Activated CD8-positive, alpha-beta memory T cell treated with anti-CD3 and anti-CD28 coated beads, Interleukin-2, amount 50 U/mL, for 24 hours (primary cell): ENCODE data around the gene ZDHHC14.

Experiments used
- DNase-seq: peaks from one replicate; pipeline ENCODE4 v3.0.0-alpha.2; 2020; ENCODE audit errors: extremely low read depth

The ZDHHC14 gene

DNA sequence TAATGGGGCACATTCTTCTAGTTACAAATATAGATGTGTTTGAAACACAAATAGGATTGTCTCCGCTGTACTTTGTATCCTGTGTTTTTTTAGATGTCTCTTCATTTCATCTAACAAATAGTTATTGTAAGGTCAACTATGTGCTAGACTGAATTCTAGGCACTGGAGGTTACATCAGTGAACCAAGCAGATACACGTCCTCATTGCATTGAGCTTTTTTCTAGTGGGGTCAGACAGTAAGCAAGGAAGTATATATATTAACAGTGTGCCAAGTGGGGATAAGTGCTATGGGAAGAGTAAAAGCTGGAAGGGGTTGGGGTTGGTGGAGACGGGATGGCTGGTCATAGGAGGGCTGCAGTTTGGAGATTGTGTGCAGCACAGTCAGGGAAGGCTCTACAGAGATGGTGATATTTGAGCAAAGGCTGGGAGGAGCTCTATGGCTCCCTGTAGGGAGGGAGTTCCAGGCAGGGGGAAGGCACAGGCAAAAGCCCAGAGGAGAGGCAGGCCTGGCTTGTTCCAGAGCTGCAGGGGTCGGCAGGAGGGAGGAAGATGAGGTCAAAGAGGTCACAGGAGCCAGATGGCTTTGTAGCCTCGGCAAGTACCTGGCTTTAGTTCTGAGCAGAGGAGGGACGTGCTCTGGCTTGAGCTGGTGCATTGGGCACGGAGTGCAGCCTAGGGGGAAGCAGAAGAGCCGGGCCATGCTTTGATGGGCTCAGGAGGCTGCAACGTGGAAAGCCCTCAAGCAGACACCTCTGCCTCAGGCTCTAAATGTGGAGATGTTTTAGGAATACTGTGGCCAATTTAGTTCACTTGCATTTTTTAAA lies 152.3 kb downstream of the ZDHHC14 start:
- DNase-seq = no peak

DNA sequence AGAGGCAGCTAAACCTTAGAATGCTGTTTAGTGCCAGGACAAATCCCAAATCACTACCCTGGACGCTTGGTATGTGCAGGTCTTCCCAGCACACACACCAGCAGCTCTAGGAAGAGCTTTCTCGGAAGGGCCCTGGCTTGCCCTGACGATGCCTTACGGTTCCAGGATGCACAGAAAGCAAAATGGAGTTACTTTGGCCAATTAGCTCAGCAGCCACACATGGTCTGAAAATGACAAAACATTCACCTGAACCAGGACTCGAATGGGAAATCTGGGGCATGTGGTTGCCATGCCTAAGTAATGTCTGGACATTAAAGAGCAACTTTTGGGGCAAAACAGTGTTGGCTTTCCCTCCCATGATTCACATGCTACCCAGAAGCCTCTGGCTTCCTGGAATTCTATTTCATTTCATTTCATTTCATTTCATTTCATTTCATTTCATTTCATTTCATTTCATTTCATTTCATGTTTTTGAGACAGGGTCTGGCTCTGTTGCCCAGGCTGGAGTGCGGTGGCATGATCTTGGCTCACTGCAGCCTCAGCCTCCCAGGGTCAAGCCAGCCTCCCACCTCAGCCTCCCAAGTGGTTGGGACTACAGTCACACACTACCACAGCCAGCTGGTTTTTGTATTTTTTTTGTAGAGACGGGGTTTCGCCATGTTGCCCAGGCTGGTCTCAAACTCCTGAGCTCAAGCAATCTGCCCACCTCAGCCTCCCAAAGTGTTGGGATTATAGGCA lies 153.3 kb downstream of the ZDHHC14 start:
- DNase-seq = no peak

DNA sequence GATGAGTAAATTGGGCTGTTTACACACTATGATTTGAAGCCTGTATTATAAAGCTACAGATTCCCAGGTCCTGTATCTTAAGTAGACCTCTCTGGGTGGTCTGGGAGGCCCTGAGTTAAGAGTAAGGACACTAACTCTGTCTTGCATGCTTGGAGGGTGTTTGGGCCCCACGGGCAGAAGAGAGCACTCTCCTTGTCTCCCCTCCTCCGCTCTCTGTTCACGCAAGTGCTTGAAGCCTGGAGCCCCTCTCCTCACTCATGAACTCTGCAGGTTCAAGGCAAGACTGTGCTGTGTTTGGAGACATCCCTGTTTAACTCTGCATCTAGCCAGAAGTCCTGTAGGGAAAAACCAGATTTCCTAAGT lies 154.0 kb downstream of the ZDHHC14 start:
- no peak for DNase-seq

DNA sequence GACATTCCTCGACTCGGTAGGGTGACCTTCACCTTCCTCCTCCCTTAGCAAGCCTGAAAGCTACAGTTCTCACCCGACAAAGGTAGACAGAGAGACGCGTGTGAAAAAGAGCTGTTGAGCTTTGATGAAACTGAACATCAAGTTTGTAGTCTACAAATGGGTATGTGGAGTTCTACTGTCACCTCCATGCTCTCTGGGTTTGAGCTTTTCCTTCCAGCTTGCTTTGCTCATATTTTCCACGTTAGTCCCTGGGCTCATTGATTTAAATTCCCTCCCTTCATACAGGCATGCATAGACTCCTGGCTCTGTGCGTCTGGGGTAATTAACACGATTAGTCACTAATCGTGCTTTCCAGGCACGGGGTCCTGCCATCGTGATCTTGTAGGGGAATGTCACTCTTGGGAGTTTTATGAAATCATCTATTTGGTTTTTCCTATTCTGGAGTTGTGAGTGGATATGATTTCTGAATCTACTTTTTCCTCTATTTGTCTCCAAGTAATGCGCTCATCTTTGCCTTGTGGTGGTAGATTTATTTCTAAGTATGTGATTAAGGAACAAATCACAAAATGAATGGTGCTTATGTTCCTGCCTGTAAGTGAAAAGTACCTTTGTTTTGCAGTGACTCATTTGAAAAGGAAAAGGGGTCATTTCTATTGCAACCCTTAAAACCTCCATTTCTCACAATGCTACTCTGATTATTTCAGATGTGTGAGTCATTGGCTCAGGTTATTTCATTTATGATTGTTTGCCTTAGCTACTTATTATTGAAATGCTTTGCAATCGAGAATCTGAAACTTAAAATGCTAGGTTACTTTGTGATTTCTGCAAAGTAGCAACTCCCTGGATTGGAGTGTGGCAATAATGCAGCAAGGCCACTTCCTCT lies 154.6 kb downstream of the ZDHHC14 start:
- DNase-seq = no peak

DNA sequence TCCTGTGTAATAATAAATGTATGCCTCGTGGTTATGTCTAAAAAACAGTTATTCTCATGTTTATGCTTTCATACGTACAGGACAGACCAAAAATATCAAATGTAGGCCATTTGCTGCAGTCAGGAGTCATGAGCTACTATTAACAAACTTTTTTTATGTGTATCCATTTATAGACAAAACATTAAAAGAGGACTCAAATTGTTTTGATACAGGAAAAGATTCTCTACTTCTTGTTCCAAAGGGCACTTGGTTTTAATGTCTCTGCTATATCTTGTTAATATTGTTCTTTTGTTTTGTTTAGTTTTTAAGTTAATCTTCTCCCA lies 155.2 kb downstream of the ZDHHC14 start:
- DNase-seq = no peak

DNA sequence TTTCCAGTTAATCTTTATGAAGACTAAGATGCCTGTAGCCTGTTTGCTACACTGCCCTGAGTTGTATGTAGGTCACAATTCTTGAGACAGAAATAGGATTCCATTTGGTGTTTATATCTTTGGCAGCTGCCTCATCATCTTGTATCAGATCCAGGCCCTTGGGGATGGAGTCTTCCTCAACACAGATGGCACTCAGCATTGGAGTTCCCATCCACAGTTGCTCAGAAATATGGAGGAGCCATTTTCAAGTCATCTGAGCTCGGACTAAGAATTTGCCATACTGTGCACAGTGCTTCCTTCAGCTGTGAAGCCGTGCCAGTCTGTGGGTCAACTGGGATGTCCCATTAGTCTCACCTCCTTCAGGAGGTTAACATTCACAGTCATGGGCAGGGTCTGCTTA lies 156.6 kb downstream of the ZDHHC14 start:
- DNase-seq = no peak

DNA sequence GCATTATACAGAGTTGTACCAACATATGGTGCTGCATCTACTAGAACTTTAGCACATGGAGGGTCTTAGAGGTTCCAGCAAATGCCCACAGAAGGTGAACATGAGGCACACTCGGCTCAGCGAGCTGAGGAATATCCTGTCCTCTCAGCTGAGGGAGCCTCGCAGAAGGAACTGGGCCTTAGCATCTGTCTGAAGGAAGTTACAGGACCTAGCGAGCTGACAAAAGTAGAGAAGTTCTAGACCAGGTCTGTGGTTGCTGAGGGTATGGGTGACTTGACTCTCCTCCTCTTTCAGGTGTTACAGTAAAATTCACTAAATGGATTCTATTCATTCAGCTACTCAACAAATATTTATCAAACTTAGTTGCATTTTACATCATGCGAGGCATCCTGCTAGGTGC lies 157.2 kb downstream of the ZDHHC14 start:
- DNase-seq = no peak

DNA sequence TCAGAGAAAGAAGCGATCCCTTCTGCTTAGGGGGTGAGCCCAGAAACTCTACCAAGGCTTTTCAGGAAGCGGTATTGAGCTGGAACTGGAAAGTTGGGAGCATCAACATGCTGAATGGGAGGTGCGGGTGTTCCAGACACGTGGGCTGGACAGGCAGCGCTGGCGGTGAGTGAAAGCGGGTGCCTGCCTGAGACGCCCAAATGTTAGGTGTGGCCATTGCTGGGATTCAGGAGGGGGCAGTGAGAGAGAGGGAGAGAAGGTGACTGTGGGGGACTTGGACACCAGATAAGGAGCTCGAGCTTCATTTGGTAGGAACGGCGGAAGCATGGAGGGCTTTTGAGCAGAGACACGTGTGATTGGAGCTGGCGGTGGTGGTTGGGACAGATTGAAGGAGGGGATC lies 157.7 kb downstream of the ZDHHC14 start:
- DNase-seq = no peak

DNA sequence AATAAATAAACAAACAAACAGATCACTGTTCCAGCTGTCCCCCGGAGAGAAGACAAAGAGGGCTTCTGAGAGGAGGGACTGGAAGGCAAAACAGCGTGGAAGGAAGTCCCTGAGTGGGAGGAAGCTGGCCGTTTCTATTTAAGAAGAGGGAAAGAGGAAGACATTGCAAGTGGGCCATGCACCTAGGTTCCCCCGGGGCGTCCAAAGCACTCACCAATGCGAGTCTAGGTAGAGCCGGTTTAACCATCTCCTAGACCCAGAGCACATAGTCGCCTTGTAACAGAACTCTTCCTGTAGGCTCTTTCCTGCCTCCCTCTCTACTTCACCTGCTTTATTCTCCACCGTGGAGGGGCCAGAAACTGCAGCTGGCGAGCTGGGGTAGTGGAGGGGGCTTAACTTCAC lies 158.4 kb downstream of the ZDHHC14 start:
- DNase-seq = no peak

DNA sequence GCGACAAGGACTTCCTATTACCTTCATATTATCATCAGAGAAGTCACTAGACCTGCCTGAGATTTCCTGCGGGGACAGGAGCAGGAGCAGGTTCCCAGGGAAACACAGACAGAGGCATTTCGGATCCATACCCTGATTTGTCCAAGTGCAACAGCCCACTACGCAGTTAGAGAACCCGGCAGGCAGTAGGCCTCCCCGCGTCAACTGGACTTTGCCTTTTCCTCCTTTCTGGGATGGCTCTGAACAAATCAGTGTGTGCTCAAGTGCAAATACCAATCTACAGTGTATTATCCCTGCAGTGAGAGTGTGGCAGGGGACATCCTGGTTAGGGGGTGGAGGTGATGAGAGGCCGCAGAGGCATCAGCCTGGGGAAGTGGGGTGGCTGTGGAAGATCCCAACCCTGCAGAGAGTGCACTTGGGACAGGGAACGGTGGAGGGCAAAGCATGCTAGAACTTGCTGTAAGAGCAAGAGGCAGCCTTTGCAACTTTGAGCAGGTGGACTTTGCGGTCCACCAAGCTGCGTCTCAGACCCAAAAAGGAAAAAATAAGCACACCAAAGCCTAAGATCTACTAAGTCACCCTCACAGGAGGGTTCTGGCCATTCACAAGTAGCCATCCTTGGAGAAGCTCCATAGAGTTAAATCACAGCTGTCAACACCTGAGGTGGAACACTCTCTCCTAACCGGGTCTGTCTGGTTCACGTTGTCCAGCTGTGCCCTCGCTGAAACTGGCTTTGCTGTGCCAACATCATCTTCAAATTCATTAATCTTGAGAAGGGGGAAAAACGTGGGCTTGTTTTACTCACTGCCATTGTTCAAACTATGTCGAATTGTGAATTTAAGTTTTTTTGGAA lies 159.1 kb downstream of the ZDHHC14 start:
- DNase-seq = no peak

DNA sequence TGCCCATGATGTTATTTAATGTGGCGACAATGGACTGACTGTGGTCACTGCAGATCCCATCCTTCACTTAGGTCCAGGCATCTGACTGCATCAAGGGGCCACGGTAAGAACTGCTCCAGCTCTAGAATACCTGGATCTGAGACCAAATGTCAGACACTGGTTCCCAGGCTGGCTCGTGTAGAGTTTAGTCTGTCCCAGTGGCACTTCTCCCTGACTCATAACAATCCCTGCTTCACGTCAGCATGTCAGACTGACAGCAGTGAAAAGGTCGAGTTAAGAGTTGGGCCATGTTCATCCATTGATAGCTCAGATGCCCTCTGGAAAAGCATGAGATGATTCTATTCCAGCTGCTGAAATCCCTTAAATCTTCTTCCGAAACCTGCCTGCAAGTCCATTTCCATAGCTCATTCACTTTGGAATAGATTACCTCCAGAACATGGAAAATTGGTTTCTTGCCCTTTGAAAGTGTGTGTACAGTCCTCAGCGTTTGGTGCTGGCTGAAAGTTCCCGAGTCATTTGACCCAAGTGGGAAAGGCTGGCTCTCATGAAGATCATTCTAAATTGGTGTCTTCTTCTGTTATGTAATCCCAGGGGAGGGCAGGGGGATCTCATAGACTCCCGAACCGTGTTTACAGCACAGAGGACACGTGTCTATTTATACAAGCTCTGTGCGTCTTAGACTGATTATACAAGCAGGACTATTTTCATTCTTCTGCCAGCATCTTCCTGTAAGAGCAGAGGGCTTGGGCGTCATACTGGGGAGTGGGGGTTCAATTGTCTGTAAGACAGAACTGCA lies 160.8 kb downstream of the ZDHHC14 start:
- no peak for DNase-seq

DNA sequence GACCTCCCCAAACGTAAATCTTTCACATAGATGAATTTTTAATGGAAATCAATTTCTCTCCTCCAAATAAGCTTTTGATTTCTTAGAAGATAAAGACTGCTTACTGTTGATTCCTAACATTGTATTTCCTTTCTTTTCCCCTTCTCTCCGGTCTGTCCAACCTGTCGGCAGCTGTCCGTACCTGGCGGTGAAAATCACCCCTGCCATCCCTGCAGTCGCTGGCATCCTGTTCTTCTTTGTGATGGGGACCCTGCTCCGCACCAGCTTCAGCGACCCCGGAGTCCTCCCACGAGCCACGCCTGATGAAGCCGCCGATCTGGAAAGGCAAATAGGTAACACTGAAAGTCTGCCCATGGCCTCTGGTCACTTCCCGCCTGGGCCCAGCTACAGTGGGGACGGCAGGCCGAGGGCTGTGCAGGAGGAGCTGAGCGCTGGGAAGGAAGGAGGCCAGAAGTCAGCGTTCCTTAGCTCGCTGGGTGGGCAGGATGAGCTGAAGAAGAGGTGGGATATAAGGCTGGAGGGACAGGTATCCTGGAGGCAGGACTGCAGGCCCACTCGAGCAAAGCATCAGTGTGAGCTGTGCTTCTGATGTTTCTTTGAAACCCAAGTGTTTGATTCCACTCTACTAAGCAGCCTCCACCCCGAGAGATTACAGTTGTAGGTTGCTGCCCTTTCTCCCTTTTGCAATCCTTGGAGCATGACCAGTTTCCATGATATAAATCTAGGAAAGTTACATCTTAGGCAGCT lies 161.6 kb downstream of the ZDHHC14 start:
- no peak for DNase-seq

DNA sequence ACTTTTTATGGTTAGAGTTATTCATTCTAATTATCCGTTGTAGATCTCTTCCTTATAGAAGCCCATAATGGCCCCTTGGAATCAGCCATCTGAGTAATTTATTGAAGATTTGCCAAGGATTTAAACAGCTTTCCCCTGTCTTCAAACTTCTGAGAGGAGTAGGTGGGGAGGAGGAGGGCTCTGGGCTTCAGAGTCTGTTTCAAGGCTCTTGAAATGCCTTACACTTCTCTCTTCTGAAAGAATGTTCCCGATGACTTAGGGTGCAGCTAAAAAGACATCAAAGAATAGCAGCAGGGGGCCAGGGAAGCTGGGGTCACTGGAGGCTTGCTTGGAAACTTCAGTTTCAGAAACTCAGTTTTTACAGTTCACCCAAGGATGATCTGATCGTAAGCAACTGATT lies 165.3 kb downstream of the ZDHHC14 start:
- no peak for DNase-seq

DNA sequence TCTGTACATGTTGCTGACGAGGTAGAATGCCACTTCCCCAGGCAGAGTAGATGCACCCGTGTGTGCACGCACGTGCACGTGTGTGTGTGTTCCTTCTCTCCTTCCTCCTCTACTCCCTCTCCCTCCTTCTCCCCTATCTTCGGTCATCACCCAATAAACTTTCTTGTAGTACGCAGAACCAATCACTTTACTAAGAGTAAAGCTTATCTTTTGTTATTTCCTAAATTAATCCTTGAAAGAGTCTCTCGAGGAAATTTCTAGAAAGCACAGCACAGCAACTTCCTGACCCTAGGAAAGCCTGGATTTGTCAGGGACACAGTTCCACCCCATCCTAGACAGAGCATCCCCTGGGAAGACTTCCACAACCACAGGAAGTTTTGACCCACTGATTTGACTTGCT lies 166.1 kb downstream of the ZDHHC14 start:
- no peak for DNase-seq

DNA sequence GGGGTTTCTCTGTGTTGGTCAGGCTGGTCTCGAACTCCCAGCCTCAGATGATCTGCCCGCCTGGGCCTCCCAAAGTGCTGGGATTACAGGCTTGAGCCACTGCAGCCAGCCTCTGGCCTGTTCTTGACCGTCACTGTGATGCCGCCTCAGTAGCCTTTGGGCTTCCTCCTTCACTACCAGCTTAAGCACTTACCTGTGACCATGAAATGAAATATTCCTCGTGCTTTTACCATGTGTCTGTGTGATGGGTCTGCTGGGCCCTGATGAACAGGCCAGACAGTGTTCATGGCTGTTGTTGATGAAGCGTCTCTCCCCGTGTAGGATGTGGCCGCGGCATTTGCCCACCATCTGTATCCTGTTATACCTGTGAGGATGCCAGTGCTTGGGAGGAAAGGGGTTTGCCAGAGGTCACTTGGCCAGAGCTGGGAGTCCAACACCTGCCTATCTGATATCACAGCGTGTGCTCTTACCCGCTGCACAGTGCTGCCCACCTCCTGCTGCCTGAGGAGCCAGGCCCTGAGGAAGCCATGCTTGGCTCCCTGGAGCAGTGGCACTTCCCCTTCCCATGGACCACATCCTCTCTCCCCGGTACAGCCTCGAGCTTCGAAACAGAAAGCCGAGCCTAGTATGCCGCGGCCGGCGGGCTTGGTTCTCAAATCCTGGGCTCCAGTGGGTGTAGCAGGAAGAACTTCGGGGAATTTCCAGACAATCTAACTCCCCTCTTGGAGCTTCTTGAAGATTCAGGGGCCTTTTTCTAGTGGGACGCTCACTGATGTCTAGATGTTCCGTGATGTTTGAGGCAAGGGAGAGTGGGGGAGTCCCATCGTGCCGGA lies 167.9 kb downstream of the ZDHHC14 start:
- no peak for DNase-seq

DNA sequence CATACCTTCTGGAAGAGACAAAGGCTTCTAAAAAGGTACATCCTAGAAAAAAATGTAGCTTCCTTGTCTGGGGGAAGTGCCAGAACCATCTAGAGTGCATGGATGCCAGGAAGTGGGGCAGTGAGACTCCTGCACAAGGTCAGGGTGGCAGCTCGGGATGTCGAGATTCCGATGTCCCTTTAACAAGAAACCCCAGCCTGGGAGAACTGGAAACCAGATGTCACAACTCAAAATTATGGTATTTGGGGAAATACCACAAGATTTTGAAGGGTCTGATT lies 168.4 kb downstream of the ZDHHC14 start:
- no peak for DNase-seq

DNA sequence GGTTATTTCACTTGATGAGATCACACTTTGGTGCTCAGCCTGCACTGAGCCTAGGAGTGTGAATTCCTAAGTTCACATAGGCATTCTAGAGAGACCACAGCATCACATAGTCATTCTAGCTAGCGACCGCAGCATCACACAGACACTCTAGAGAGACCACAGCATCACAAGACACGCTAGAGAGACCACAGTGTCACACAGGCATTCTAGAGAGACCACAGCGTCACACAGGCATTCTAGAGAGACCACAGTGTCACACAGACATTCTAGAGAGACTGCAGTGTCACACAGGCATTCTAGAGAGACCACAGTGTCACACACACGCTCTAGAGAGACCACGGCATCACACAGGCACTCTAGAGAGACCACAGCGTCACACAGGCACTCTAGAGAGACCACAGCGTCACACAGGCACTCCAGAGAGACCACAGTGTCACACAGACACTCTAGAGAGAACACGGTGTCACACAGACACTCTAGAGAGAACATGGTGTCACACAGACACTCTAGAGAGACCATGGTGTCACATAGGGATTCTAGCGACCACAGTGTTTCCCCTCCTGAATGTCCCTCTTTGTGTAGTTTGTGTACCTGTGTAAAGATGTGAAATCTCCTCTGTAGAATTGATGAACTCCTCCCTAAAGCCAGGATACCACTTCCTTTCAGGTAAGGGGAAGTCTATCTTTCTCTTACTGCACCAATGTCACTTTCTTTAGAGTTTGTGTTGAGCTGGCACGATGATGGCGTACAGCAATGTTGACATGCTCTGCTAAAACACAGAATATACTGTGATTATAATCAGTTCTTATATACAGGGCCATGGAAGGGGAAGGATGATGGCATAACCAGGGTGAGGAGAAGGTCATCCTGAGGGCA lies 169.4 kb downstream of the ZDHHC14 start:
- DNase-seq = peak; percentile 13

DNA sequence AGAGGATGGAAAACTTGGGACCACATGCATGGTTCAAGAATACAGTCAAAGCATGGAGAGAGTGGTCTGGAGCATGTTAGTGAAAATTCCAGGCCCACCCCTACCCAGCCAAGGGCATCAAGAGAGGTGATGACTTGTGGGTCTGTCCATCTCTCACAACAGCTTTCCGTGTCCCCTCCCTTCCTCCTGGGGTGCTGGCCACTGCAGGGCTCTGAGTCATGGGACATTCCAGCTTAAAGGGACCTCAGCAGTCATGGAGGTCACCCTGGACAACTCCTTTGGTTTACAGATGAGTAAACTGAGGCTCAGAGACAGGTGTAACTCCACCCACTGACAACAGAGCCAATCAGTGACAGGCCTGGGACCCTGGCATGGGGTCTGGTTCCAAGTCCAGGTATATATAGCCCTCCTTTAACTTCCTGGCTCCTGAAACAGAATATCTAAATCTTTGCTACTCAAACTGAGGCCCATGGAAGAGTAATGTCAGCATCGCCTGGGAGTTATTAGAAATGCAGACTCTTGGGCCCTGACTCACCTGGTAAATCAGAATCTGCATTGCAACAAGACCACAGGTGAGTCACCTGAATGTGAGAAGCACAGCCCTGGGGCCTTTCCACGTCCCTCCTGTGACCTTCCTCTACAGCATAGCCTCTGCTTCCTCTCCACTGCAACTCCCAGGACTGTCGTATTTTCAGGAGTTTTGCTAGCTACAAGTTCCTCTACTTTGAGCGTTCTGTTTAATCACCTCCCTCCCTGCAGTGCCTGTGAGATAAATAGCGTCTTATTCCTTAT lies 170.2 kb downstream of the ZDHHC14 start:
- no peak for DNase-seq
